ENCODE measurements around the gene ICAM2. TPM values are rescaled to one million over a fixed set of nuclear protein-coding genes. Genes with fewer than 3 reads are reported as not detected.

The ICAM2 gene
- polyA plus RNA-seq, 1 of the 3 experiments (the other 2 are of a cell fraction), result 0.08 TPM

DNA sequence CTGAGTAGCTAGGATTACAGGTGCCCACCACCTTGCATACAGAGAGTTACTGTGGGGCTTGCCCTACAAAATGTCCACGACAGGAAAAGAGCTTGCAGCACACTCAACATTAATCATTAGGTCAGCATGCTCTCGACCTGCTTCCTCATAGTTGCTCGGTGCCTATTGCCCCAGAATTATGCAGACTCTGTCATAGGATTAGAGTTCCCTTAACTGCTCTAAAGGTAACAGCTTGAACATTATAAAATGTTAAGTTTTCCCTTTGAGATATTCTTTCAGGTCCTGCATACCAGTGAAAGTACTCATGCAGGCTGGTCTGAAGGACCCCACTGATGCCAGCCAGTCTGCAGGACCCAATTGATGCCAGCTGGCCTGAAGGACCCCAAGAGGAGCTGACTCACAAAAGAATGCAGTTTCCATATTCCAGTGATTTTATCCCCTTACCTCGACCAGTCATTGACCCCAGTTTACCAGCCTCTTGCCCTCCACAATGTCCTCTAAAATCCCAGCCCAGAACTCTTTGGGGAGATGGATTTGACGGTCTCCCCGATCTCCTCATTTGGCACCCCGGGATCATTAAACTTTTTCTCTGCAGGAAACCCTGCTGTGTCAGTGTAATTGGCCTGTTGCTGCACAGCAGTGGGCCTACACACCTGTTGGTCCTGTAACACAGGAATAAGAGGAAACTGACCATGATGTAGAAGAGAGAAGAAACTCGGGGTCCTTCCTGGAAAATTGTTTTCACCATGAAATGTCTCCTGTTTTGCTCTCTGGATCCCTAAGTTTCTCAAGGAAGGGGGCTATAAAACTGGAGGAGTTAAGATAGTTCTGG is 10.6 kb downstream of the ICAM2 start:
- H3K79me2 ChIP-seq (ENCODE audit: insufficient read depth), result no peaks in the 10 kb centered on the region
- no peaks in the 10 kb centered on the region for H3K36me3 ChIP-seq (replicated peaks in 1 of 2; ENCODE audit: control insufficient read depth in 1 of 2, insufficient read depth in 2 of 2, low read length in 1 of 2)
- no peaks in the 10 kb centered on the region for H3F3A ChIP-seq (replicated peaks; ENCODE audit: insufficient read depth)
- H3K9me3 ChIP-seq, result no peaks in the 10 kb centered on the region
- peaks cover 0 to 21% of the 10 kb centered on the region in 2 experiments; a peak in 1 of 4 replicates for H3K4me1 ChIP-seq (ENCODE audit: control insufficient read depth in 1 of 2, insufficient read depth in 2 of 2, low read depth in 1 of 2, low read length in 1 of 2)
- H3K9me2 ChIP-seq, result no peaks in the 10 kb centered on the region
- H3K9ac ChIP-seq, result no peak overlapping the region
- H3K27ac ChIP-seq (ENCODE audit: low read depth in 2 of 2, low read length in 1 of 2), result no peak overlapping the region
- WGBS (ENCODE audit: low lambda C conversion rate), result 59% methylated on average over 8 of the region's 8 CpGs
- TF ChIP-seq RCOR1 (IDR thresholded peaks at IDR 0.05; ENCODE audit: low read length) (no peak), TCF12 (IDR thresholded peaks at IDR 0.05) (peak; percentile 52)
- no peak for DNase-seq
- no peaks in the 10 kb centered on the region; the same call in 1 of the 2 replicates for H3K27me3 ChIP-seq (ENCODE audit: insufficient read depth)
- 0 out of 2 replicates have a peak overlapping the region, but pooled peaks have one; percentile 10 for H3K4me2 ChIP-seq
- ChIA-PET CTCF (interaction anchor here (0.7 to 2.8 kb wide), 9 partner anchors 14 to 124 kb away, joined by 3 to 9 read pairs (median 5); no protein-coding TSS in a partner anchor), POLR2A (no interaction called here)
- H2AFZ ChIP-seq (ENCODE audit: low read depth), result no peak overlapping the region
- no peaks in the 10 kb centered on the region for H4K20me1 ChIP-seq (ENCODE audit: insufficient read depth)
- no peak overlapping the region for H3K4me3 ChIP-seq (ENCODE audit: low read depth in 2 of 2, low read length in 1 of 2)

- DNase-seq, result no peak
- Histone ChIP-seq H3K79me2 (ENCODE audit: insufficient read depth) (no peaks in the 10 kb centered on the region), H3K9me2 (no peaks in the 10 kb centered on the region), H3K27me3 (ENCODE audit: insufficient read depth) (no peaks in the 10 kb centered on the region; the same call in 1 of the 2 replicates), H3K4me1 (ENCODE audit: control insufficient read depth in 1 of 2, insufficient read depth in 2 of 2, low read depth in 1 of 2, low read length in 1 of 2) (peaks cover 0 to 22% of the 10 kb centered on the region in 2 experiments; a peak in 1 of 4 replicates), H3K4me3 (ENCODE audit: low read depth in 2 of 2, low read length in 1 of 2) (no peak overlapping the region), H3K4me2 (no peak overlapping the region), H3K27ac (ENCODE audit: low read depth in 2 of 2, low read length in 1 of 2) (no peak overlapping the region), H3K9me3 (no peaks in the 10 kb centered on the region), H3K9ac (no peak overlapping the region), H2AFZ (ENCODE audit: low read depth) (no peak overlapping the region), H4K20me1 (ENCODE audit: insufficient read depth) (no peaks in the 10 kb centered on the region), H3F3A (replicated peaks; ENCODE audit: insufficient read depth) (no peaks in the 10 kb centered on the region), H3K36me3 (replicated peaks in 1 of 2; ENCODE audit: control insufficient read depth in 1 of 2, insufficient read depth in 2 of 2, low read length in 1 of 2) (no peaks in the 10 kb centered on the region)
- ChIA-PET CTCF (interaction anchor here (1.1 to 1.6 kb wide), 5 partner anchors 17 to 89 kb away, joined by 3 to 8 read pairs (median 7); no protein-coding TSS in a partner anchor), POLR2A (no interaction called here)
- TF ChIP-seq TEAD4 (IDR thresholded peaks at IDR 0.05; ENCODE audit: borderline replicate concordance, insufficient read depth) (no peak), MEF2A (IDR thresholded peaks at IDR 0.05; ENCODE audit: borderline replicate concordance, low read depth) (no peak), JUND (IDR thresholded peaks at IDR 0.05) (no peak), GABPA (IDR thresholded peaks at IDR 0.05; ENCODE audit: low read depth) (no peak)
- TF ChIP-seq, protein P1, sequence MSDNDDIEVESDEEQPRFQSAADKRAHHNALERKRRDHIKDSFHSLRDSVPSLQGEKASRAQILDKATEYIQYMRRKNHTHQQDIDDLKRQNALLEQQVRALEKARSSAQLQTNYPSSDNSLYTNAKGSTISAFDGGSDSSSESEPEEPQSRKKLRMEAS (IDR thresholded peaks at IDR 0.05; ENCODE audit: low read depth), result no peak
- 90% methylated on average over 4 of the region's 4 CpGs for WGBS (ENCODE audit: low lambda C conversion rate)
Measured at GRCh38 chr17:64008830-64009229, 11.6 kb downstream of the ICAM2 start.

GRCh38 chr17:64008346-64008745 is 12.1 kb downstream of the ICAM2 start:
- 87% methylated on average over 5 of the region's 5 CpGs for WGBS (ENCODE audit: low lambda C conversion rate)
- CTCF ChIA-PET, result interaction anchor here (1.4 to 4.6 kb wide), 4 partner anchors 16 to 20 kb away, joined by 3 to 32 read pairs (median 17); no protein-coding TSS in a partner anchor
- TF ChIP-seq POLR2AphosphoS5 (IDR thresholded peaks at IDR 0.05; ENCODE audit: low read depth, low read length) (no peak), ELF1 (IDR thresholded peaks at IDR 0.05) (no peak), ZBTB33 (IDR thresholded peaks at IDR 0.05; ENCODE audit: borderline replicate concordance, low read depth) (no peak), SIN3A (IDR thresholded peaks at IDR 0.05; ENCODE audit: borderline replicate concordance, low read depth, low read length) (no peak), NFIC (IDR thresholded peaks at IDR 0.05; ENCODE audit: borderline replicate concordance) (no peak), RFX5 (IDR thresholded peaks at IDR 0.05; ENCODE audit: low read length) (no peak), IRF3 (IDR thresholded peaks at IDR 0.05; ENCODE audit: low read depth, low read length) (no peak), SMC3 (IDR thresholded peaks at IDR 0.05; ENCODE audit: low read depth, low read length) (no peak), GABPA (IDR thresholded peaks at IDR 0.05; ENCODE audit: low read depth) (no peak), MXI1 (IDR thresholded peaks at IDR 0.05; ENCODE audit: low read depth, low read length) (no peak), TAF1 (IDR thresholded peaks at IDR 0.05; ENCODE audit: borderline replicate concordance, low read depth, low read length) (no peak), FOXM1 (IDR thresholded peaks at IDR 0.05; ENCODE audit: low read depth) (no peak)

More at GRCh38 chr17:64008346-64008745, 12.1 kb downstream of the ICAM2 start:
- no peaks in the 10 kb centered on the region for H3K9me2 ChIP-seq
- peaks cover 0 to 22% of the 10 kb centered on the region in 2 experiments; a peak in 1 of 4 replicates for H3K4me1 ChIP-seq (ENCODE audit: control insufficient read depth in 1 of 2, insufficient read depth in 2 of 2, low read depth in 1 of 2, low read length in 1 of 2)
- no peak overlapping the region for H3K4me3 ChIP-seq (ENCODE audit: low read depth in 2 of 2, low read length in 1 of 2)
- no peak overlapping the region for H3K27ac ChIP-seq (ENCODE audit: low read depth in 2 of 2, low read length in 1 of 2)
- no peaks in the 10 kb centered on the region; the same call in 1 of the 2 replicates for H3K27me3 ChIP-seq (ENCODE audit: insufficient read depth)
- no peak overlapping the region for H3K9ac ChIP-seq
- DNase-seq, result no peak
- H4K20me1 ChIP-seq (ENCODE audit: insufficient read depth), result no peaks in the 10 kb centered on the region
- no peaks in the 10 kb centered on the region for H3K36me3 ChIP-seq (replicated peaks in 1 of 2; ENCODE audit: control insufficient read depth in 1 of 2, insufficient read depth in 2 of 2, low read length in 1 of 2)
- H3K79me2 ChIP-seq (ENCODE audit: insufficient read depth), result no peaks in the 10 kb centered on the region
- no peaks in the 10 kb centered on the region for H3F3A ChIP-seq (replicated peaks; ENCODE audit: insufficient read depth)
- H2AFZ ChIP-seq (ENCODE audit: low read depth), result no peak overlapping the region
- no peak overlapping the region for H3K4me2 ChIP-seq
- POLR2A ChIA-PET, result no interaction called here
- no peaks in the 10 kb centered on the region for H3K9me3 ChIP-seq

Data from SK-N-SH (cell line).